NCI-H774 (cell line): ENCODE data around the gene MME.

Experiments
- DNase-seq: peaks from one replicate; lab custom pipeline; 2025; lab: John Stamatoyannopoulos, UW

Gene MME

DNA sequence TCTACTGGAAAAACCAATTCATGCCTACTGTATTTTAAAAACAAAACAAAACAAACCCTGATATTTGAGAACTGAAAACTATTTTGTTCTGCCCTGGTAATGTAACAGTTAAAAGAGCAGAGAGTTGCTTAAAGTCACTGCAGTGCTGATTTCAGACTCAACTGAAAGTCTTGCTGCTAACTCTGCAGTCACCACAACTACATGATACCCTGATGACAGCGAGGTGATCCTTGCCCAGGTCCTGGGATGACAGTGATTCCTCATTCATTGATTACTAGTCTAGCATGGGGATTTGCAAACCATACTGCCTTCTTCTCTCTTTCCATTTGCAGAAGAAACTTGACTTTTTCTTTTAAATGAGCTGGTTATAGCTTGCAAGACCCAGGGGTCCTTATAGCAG, 67.5 kb downstream of the MME start:
- DNase-seq, result no peak

DNA sequence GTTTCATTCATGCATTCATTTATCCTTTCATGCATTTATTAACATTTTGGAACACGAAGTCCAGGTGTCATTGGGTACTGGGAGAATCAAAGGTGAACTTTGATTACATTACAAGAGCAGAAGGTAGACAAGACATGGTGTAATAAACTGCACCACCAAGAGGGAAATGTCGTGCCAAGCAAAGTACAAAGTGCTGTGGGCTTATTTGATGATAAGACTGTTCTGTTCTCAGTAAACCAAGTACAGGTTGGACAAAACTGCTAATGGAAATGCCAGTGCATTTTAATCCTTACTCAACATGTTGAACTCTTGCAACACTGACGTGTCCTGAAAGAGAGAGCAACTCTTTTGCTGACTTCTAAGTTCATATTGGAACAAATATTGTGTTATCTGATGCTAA, 69.4 kb downstream of the MME start:
- DNase-seq, result no peak

DNA sequence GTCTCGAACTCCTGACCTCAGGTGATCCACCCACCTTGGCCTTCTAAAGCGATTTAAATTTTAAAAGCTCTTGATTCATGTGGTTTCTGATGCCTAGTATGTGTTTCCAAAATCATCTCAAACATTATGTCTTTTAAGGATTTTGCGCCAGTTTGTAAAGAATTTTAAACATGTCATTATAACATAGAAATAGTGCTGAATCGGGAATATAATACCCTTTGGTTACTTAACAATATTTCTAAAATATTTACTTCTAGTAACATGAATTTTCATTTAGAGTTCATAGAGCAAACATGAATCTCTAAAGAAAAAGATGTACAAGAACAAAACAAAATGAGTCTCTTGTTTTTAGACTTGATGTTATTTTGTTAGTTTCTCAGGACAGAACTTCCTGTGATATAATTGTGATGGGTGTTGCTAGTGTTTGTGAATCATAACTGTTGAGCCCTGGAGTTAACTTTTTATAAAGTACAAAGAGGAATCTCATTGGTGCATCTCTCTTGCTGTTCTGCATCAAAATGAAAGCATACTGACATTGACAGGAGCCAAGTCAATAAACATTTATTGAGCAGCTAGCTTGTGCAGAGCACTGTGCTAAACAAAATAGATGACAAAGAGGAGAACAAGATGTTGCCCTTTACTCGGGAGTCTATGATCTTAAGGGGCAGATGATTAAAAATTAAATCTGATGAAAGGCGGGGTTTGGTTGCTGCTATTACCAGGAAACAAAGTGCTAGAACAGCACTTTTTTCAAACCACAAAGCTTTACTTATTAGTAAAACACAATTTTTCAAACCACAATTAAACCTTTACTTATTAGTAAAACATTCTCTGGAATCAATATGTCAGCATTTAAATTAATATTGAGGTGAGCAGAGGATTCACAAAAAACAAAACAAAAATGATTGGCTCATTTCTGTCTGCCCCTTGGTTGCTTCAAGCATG, 73.4 kb downstream of the MME start:
- DNase-seq, result no peak

DNA sequence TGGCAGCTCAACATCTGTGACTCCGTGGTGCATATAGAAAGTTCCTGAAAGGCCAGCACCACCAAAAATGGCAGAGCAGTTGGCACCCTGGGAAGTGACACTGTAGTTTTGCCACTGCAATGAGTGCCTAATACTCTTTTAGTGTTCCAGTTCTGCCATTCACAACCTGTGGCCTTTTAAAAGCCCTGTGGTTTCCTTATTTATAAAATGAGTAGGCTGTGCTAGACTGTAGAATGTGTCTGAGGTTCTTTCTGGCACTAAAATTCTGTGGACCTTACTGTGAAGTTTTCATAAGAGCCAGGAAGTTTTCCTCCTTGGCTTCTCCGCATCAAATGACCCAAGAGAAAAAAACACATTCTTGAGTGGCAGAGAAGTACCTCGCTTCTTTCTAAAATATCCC, 74.1 kb downstream of the MME start:
- no peak for DNase-seq

DNA sequence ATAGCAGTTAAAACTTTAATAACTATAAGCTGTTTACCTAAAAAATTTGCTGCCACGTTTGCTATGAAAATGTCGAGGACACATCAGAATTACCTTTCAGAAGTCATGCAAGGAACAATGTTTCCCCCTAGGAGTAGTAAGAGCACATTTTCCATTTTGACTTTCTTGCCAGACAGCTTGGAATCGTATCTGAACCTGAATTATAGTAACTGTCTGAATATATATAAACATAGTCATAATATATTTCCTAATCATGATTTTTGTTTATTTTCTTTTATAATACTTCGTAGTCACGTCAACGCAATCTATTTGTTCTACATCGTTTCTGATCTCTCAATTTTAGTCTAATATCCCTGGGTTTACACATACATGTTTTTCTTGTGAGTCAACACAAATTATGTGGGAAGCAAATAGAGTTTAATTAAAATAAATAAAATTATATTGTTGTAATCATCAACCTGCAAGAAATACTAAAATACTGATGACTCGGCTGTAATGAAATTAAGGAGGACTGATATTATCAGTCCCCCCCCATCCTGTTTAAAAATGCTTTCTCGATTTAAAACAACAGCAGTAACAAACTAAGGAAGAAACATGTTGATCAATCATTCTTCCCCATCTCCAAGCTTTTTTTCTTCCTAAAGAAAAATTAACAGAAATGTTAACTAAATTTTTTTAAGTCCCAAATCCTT, 78.4 kb downstream of the MME start:
- DNase-seq, result no peak

DNA sequence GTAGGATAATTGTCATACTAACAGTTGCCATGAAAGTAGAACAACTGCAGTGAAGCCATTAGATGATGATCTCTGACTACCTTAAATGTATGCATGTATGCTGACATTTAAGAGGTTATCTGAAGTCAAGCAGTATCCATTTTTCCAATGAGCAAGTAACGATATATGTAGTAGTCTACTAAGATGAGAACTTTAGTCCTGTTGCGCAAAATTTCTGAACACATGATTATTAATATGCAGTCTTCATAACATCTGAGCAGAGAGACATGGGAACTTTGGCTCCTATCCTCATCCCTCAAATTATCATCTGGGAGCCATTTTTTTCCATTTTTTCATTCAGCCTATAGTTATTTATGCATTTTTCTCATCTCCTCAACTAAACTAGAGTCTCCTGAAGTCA, 79.2 kb downstream of the MME start:
- DNase-seq, result no peak

DNA sequence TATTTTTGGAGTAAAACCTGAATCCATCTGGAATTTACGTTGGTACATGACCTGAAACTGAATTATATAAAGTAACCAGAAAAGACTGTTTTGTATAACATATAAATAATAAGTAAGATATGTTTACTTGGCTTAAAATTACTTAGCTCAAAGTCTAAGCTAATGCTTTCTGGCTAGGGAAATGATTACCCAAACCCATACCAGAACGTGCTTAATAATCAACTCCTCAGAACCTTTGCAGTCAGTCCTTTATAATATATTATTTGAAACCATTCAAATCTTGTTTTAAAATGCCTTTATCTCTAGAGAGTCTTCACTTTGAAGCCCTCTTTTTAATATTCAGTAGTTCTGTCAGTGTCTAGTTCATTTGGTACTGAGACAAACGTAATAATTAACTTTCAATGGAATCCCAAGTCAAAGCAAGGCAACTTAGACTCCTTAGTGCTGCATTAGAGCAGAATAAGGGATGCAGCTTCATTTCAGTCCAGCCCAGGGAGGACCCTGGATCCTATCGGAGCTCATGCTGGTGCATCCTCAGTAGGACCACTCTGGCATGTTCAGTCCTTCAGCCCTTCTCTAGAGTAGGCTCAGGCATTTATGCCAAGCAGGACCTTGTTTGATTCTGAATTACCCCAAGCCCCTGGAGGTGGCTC, 81.6 kb downstream of the MME start:
- no peak for DNase-seq

DNA sequence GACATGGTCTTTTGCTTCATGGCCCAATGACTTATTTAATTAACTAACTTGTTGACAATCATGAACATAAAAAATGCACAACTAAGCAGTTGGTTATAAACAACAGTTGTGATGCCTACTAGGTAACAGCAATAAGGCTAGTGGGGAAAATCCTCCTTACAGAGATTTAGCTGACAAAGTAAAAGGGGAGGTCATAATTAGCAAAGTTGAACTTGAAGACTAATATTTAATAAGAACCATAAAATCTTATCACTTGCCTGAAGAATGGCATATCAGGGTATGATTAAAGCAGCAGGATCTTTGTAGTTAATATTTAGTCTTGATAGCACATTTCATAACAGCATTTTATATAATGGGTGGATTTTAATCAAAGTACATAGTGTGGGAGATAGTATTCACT, 84.2 kb downstream of the MME start:
- no peak for DNase-seq

DNA sequence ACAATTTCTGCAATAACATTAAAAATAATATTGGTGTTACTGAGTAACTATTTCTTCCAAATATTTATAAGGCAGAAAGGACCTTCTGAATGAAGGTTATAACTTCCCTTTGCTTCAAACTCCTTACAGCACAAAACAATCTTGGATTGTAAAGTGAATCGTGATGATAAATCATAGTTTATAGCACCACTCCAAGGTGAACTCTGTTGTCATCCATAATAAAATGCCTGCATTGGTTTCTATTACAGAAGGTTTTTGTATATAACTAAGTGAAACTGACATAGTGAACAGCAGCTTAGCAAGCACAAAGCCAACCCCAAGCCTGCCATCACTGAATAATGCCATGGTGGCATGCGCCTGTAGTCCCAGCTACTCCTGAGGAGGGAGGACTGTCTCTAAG, 86.3 kb downstream of the MME start:
- no peak for DNase-seq

DNA sequence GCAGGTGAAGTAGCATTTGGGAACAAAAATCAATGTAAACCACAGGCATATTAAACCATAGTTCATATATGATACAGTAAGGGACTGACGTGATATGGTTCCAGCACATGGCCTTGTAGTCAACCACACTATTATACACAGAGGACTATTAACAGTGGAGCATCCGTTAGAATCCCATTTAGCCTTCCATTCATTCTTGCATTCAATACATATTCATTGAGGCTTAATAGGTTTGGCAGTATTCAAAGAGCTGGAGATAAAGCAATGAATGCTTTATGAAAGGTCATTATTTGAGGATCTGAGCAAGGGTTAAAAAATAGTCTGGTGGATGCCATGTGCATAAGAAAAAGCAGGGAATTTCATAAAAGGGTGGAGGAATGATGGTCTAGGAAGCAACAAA, 89.1 kb downstream of the MME start:
- no peak for DNase-seq

DNA sequence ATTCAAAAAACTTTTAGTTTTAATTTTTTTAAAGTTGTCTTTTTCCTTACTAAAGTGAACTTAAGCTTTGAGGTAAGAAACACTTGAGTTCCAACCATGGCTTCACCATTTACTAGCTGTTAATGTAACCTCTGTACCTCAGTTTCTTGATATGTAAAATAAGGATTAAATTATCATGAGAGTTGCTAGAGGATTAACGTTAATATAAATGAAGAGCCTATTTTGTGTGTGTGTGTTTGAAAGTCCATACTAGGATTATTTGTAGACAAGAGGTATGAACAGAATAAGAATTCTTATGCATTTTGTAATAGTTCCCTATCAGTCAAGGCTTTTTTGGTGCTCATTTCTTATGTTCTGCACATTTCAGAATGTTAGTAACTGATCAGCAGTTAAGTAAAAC, 93.7 kb downstream of the MME start:
- DNase-seq, result no peak

DNA sequence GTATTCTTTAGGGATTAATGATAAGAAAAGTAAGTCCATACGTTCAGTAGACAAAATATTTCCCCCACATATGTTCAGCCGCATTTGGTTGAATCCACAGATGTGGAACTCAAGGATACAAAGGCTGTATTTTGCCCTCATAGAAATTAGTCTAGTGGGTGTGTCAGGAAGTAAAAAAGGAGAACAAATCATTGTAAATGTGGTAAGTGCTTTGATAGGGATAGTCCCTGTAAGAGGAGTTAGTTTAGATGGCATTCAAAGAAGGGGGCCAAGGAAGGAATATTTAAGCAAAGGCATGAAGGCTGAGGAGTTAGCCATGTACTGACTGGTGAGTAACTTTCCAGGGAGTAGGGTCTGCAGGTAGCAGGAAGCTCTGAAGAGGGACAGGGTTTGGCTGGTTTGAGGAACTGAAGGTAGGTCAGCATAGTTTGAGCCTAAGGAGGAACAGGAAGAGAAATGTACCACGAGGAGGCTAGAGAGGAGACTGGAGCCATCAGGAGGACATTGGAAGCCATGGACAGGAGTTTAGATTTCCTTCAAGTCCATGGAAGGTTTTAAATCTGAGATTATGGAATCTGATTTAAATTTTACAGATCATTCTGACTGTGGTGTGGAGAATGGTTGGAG, 98.8 kb downstream of the MME start:
- no peak for DNase-seq

DNA sequence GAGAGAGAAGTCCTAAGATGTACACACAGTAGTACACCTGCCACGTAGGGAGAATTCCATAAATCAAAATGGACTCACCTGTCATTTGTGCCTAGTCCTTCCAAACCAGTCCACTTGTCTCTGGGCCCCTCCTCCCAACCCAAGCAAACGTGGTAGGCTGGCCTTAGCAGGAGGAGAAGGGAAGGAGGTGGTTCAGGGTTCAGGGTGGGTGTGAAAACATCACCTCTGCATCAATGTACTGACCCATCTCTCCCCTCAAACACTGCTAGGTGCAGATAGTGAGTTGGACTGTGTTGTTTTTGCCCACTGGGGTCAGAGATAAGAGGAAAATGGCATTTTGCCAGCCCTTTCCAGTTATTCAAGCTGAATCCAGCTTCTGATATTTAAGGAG, 99.3 kb downstream of the MME start:
- DNase-seq, result no peak

DNA sequence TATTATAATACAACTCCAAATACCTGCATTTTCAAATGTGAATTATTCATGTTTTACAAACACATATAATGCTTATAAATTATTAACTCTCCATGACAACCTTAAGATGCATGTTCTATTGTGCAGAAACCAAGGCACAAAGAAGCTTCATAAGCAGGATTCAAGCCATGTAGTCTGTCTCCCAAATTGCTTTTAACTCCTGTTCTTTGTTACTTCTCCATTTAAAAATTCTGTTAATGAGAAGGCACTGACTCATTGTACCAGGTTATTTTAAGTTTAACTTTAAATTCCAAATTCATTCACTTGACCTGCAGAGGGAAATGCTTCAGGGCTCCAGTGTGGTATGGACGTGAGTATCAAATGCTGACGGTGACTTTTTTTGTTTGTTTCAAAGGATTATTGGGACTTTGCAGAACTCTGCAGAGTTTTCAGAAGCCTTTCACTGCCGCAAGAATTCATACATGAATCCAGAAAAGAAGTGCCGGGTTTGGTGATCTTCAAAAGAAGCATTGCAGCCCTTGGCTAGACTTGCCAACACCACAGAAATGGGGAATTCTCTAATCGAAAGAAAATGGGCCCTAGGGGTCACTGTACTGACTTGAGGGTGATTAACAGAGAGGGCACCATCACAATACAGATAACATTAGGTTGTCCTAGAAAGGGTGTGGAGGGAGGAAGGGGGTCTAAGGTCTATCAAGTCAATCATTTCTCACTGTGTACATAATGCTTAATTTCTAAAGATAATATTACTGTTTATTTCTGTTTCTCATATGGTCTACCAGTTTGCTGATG, 100.0 kb downstream of the MME start:
- no peak for DNase-seq

DNA sequence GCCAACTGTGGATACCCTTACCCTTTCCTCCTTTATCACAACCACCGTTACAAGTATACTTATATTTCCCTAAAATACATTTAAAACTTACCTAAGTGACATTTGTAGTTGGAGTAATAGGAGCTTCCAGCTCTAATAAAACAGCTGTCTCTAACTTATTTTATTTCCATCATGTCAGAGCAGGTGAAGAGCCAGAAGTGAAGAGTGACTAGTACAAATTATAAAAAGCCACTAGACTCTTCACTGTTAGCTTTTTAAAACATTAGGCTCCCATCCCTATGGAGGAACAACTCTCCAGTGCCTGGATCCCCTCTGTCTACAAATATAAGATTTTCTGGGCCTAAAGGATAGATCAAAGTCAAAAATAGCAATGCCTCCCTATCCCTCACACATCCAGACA, 102.3 kb downstream of the MME start:
- no peak for DNase-seq

DNA sequence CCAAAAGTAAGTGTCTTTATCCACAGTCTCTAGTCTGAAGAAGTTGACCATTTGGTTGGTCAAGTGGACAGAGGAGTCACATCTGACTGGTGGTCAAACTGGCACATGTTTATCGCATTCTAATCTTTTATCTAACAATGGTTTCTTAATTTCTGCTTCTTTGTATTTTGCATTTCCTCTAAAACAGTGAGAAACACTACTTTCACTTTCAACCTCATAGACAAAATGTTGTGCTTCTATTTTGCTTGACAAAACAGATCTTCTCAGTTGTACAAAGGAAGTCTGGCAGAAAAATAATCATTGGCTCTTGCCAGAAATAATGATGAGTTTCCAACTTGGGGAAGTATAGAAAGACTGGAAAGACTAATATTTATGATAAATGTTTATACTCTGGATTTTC, 103.9 kb downstream of the MME start:
- DNase-seq, result no peak

DNA sequence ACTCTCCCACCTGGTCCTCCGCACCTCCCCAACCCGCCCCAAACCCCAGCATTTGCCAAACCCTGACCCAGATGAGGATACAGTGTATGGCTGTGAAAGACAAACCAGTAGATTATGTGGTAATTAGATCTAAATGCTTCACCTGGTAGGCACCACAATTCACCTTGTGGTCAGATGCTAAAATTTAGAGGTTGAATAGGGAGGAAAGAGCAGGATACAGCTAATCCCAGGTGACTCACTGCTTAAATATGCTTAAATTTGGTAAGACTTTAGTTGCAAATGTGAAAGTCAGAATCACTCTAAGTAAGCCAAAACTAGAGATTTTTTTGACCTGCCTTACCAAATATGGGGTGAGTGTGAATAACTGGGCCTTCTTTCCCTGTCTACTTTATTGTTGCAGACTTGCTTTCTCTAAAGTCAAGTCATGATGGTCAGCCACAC, 105.5 kb downstream of the MME start:
- DNase-seq, result no peak

DNA sequence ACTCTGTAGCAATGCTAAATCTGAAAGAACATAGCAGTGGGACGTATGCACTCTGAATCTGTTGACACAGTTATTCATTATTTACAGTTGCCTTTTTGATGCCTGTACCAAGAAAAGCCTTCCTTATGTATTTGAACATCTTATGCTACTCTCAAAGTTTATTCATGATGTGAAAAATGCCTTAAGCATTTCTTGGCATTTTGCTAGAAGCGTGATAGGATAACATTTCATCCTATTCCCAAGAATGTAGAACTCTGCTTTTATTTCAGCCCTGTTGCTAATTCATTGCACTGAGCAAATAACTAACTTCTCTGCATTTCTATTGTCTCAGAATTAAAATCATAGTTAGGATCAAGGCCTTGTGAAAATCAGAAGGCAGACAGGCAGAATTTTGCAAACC, 107.9 kb downstream of the MME start:
- DNase-seq, result no peak

DNA sequence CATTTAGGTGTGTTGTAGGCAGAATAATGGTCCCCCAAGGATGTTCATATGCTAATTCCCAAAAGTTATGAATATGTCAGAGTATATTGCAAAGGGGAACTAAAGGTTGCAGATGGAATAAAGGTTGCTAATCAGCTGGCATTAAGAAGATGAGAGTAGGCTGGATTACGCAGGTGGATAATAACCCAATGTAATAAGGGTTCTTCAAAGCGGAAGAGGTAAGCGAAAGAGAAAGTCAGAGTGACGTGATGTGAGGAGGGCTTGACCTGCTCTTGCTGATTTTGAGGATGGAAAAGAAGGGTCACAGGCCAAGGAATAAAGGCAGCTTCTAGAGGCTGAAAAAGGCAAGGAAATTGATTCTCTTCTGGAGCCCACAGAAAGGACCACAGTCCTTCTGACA, 109.4 kb downstream of the MME start:
- DNase-seq, result no peak

DNA sequence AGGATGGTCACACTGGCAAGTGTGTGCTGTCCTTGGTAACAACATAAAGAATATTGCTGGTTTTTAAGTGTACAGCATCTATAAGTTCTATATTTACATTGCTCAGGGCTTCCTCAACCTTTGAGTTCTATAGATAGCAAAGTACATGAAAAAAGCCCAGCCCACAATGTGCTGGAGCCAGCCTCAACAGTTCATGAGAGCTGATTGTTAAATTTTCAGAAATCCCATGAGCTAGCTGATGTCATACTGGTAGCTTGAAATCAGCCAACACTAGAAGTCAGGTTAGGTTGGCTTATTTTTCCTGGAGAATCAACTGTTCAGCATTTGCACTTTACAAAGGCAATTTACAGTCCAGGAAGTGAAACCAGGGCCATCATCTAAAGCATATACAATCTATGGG, 110.6 kb downstream of the MME start:
- no peak for DNase-seq

DNA sequence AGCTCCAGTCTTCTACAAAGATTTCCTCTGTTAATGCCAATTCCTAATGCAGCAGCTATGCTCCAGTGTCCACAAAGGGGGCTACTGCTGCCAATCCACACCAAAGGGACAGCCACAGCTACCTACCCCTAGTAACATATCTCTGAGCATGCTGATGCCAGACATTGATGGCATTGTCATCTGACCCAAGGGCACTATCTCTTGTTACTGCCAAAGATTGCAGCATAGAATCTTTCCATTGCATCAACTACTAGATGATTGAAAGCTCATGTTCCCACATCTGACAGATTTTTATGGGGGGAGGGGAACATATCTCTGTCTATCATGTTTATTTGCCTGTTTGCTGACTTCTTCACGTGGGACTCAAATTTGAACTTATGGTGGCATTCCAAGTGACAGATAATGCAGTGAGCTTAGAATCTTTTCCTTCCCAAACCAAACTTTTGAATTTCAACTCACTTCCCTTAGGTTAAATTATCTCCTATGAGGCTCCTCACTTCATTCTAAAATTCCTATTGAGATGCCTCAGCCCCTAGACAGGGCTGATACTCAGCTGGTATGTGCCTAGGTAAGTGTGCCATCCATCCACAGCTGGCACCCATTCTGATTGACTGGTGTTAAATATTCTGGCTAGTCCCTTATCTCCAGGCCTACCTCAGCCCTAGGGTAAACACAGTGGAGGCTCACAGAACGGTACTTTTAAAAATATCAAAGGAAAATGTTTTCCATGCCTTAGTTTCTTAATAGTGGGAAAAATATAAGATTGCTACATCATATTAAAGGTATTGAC, 113.0 kb downstream of the MME start:
- DNase-seq, result no peak
